Tibial nerve (tissue), 3 donors: ENCODE measurements around the gene RFC2.

Experiments used
- CTCF ChIP-seq, 5 experiments: fragments of 200-600 bp in 3 of 5; fragments of 450-650 bp in 2 of 5; sonication (generic) in 3 of 5; IDR thresholded peaks; one replicate each; pipeline ENCODE4 v1.5.1; 2016 to 2019; ENCODE audit warnings: antibody characterized with exemption in 5 of 5, mild to moderate bottlenecking in 3 of 5, moderate library complexity in 2 of 5
- POLR2A ChIP-seq, 2 donors: fragments of 450-650 bp; IDR thresholded peaks; one replicate each; pipeline ENCODE4 v1.6.1; 2017; ENCODE audit warnings: antibody characterized with exemption in 2 of 2, mild to moderate bottlenecking in 2 of 2, moderate library complexity in 2 of 2

- TF ChIP-seq POLR2A (IDR thresholded peaks at IDR 0.05) (no peak), CTCF (IDR thresholded peaks at IDR 0.05) (no peak)
Observed at GRCh38 chr7:74216361-74216761, 37.8 kb downstream of the RFC2 start.
